Measurements from ENCODE around the gene AGAP1. TPM values are rescaled to one million over a fixed set of nuclear protein-coding genes. Genes with fewer than 3 reads are reported as not detected.

The AGAP1 gene
- total and polyA plus RNA-seq, 11 donors: 5.9 to 21.6 (median 18.9) TPM

DNA sequence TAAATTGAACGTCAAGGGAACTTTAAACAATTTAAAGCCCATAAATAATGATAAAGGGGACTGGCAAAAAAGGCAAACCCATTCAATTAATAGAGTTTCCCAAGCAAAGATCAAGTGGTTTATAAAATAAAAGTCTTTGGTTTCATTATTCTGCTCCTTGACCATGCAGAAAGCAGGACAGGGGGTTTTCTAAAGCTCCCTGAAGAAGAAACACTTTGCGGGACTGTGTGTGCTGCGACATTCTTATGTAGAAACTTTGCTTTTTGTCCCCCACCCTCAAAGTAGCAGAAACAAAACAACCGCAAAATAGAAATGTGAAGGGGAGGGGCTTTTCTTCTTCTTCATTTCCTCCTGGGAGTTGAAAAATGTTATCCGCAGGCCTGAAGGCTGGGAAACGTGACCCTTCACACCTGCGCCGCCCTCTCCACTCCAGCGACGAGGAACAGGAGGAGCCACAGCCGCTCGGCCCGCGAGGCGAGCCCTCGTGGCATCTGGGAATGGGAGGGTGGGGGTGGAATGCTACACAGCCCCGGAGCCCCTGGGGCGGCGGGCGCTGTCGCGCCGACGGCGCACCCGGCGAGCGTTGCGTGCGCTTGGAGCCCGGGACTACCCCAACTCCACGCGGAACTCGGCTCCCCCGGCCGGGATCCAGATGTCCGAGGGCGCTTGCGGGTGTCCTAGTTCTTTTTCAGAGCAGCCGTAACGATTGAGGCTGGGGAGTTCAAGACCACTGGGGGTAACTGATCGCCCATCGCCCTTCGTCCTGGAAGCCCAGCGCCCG, 678.6 kb downstream of the AGAP1 start:
- 4 to 6% (median 5%) methylated on average over 18 to 46 of the region's 46 CpGs for WGBS, 4 donors
- no peaks in the 10 kb centered on the region for H3K9me3 ChIP-seq
- peaks cover 1 to 50% (median 17%) of the 10 kb centered on the region in 12 donors for H3K4me1 ChIP-seq
- TF ChIP-seq, protein P1, sequence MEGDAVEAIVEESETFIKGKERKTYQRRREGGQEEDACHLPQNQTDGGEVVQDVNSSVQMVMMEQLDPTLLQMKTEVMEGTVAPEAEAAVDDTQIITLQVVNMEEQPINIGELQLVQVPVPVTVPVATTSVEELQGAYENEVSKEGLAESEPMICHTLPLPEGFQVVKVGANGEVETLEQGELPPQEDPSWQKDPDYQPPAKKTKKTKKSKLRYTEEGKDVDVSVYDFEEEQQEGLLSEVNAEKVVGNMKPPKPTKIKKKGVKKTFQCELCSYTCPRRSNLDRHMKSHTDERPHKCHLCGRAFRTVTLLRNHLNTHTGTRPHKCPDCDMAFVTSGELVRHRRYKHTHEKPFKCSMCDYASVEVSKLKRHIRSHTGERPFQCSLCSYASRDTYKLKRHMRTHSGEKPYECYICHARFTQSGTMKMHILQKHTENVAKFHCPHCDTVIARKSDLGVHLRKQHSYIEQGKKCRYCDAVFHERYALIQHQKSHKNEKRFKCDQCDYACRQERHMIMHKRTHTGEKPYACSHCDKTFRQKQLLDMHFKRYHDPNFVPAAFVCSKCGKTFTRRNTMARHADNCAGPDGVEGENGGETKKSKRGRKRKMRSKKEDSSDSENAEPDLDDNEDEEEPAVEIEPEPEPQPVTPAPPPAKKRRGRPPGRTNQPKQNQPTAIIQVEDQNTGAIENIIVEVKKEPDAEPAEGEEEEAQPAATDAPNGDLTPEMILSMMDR (IDR thresholded peaks at IDR 0.05): no peak
- TF ChIP-seq POLR2A (IDR thresholded peaks at IDR 0.05): no peak
- intact Hi-C loops (cut with DNase I): no loop called here
- no peak for DNase-seq
- H3K36me3 ChIP-seq: no peaks in the 10 kb centered on the region
- no peak overlapping the region for H3K27ac ChIP-seq
- H3K27me3 ChIP-seq: peaks cover 81 to 99% (median 96%) of the 10 kb centered on the region in 9 donors
- ATAC-seq: no peak
- H3K4me3 ChIP-seq: no peak overlapping the region

DNA sequence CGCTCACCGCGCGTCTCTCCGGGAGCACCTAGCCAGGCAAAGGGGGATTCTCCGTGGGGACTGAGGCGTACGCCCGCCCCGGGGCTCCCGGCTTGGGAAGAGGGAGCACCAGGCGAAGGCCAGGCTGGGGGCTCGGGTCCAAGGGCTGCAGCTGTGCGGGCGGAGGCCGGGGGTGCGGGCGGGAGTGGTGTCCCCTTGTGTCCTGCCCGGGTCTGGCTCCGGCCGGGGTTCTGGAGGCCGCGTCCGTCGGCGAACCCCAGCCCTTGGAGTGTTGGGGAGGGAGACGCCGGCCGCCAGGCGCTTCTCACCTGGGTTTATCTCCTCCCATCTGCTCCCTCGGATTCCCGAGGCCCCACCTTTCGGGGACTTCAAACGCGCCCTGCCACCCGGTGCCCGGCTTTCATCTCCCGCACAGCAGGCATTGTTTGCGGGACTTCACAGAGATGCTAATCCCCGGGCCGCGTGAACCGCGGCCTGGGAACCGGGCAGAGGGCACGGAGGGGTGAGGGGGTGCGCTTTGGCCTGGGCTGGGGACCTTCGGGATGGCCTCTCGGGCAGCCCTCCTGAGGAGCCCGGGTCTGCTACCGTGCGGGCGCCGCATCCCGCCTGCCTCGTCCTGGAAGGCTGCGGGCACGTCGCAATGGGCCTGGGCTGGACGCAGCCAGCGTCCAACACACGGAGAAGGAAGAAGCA, 679.3 kb downstream of the AGAP1 start:
- Histone ChIP-seq H3K4me1 (peaks cover 0 to 50% (median 20%) of the 10 kb centered on the region in 12 donors), H3K36me3 (no peaks in the 10 kb centered on the region), H3K27me3 (peaks cover 81 to 99% (median 97%) of the 10 kb centered on the region in 9 donors), H3K4me3 (no peak overlapping the region), H3K9me3 (no peaks in the 10 kb centered on the region), H3K27ac (no peak overlapping the region)
- TF ChIP-seq POLR2A (IDR thresholded peaks at IDR 0.05): no peak
- TF ChIP-seq, protein P1 (IDR thresholded peaks at IDR 0.05): no peak
- DNase-seq (no peak), ATAC-seq (no peak)
- intact Hi-C loops (cut with DNase I): no loop called here
- WGBS, 4 donors: 4 to 6% (median 5%) methylated on average over 29 to 62 of the region's 62 CpGs

DNA sequence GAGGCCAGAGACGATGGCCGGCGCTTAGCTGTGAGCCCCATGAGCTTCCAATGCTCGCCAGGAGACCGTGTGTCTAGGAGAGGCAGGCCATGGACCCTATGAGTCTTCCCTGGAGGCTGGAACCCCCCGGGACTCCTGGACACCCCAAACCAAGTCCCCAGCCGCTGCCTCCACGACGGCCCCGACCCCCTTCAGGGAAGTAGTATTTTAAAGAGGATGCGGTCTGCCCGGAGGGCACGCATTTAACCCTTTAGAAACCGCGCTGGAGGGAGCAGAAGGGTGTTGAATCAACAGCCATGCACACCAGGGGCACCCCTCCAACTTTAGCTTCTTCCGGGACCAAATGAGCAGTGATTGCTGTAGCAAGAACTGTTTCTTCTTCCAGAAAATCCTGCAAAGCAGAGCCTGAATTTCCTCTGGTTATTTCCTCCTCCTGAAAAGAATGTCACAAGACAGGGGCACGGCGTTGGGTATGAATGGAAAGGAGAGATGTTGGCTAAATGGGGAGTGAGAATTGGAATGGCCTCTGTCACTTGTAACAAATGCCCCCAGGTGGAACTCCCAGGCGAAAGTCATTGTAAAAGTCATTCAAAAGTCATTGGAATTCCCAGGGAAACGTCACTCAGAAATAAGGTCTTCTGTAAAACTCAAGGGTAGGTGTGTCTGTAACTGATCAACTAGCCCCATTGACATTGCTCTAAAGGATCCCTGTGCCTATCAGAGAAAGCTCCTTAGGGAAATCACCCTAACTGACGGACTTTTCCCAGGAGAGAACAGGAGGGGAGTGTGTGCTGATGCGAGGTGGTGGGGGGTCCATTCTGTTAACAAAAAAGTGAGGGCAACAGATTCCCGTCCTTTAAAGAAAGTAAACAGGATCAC, 680.1 kb downstream of the AGAP1 start:
- Histone ChIP-seq H3K36me3 (no peaks in the 10 kb centered on the region), H3K4me3 (no peak overlapping the region), H3K9me3 (no peaks in the 10 kb centered on the region), H3K27ac (no peak overlapping the region), H3K4me1 (peaks cover 0 to 50% (median 21%) of the 10 kb centered on the region in 12 donors), H3K27me3 (peaks cover 81 to 99% (median 97%) of the 10 kb centered on the region in 9 donors)
- DNase-seq (no peak), ATAC-seq (no peak)
- 9 to 15% (median 13%) methylated on average over 18 to 23 of the region's 23 CpGs for WGBS, 4 donors
- intact Hi-C loops (cut with DNase I): no loop called here
- TF ChIP-seq, protein P1 (IDR thresholded peaks at IDR 0.05): no peak
- TF ChIP-seq POLR2A (IDR thresholded peaks at IDR 0.05): no peak

All from heart left ventricle (tissue), 16 donors.